ENCODE measurements around the gene MYPOP.

The MYPOP gene

GRCh38 chr19:45920458-45920857 lies 18.0 kb upstream of the MYPOP start:
- no peak for TF ChIP-seq CTCF (IDR thresholded peaks at IDR 0.05; ENCODE audit: extremely low read depth, missing control alignments)
- DNase-seq (ENCODE audit: low spot score) = no peak

DNA sequence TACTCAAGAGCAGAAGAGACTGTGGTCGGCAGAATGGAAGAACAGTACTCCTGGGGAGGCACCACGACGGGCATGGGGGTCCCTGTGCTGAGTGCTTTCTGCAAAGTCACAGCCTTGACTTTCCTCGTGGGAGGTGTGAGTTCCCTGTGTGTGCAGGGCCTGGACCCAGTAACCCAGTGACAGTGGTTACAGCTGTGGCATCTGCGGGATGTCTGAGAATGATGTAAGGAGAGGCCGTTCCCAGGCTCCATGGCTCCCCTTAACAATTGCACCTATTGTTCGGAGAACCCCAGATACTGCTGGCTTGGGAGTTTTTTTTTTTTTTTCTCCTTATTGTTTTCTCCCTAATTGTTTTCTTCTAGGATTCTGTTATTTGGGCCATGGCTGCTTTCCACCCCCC lies 17.3 kb upstream of the MYPOP start:
- no peak for TF ChIP-seq CTCF (IDR thresholded peaks at IDR 0.05; ENCODE audit: extremely low read depth, missing control alignments)
- no peak for DNase-seq (ENCODE audit: low spot score)

DNA sequence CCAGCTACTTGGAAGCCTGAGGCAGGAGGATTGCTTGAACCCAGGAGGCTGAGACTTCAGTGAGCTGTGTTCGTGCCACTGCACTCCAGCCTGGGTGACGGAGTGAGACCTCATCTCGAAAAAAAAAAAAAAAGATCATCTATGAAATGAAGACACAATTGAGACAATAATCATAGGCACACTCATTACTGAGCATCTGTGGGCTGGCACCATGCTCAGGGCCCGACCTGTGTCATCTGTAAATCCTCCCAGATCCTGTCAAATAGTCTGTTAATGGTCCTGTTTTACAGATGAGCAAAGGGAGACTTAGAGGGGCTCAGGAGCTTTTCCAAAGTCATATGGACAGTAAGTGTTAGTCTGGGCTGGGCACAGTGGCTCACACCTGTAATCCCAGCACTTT lies 16.3 kb upstream of the MYPOP start:
- no peak for TF ChIP-seq CTCF (IDR thresholded peaks at IDR 0.05; ENCODE audit: extremely low read depth, missing control alignments)
- DNase-seq (ENCODE audit: low spot score) = no peak

- DNase-seq (ENCODE audit: low spot score) = no peak
- no peak for TF ChIP-seq CTCF (IDR thresholded peaks at IDR 0.05; ENCODE audit: extremely low read depth, missing control alignments)
Measured at GRCh38 chr19:45917421-45918091, 15.1 kb upstream of the MYPOP start.

DNA sequence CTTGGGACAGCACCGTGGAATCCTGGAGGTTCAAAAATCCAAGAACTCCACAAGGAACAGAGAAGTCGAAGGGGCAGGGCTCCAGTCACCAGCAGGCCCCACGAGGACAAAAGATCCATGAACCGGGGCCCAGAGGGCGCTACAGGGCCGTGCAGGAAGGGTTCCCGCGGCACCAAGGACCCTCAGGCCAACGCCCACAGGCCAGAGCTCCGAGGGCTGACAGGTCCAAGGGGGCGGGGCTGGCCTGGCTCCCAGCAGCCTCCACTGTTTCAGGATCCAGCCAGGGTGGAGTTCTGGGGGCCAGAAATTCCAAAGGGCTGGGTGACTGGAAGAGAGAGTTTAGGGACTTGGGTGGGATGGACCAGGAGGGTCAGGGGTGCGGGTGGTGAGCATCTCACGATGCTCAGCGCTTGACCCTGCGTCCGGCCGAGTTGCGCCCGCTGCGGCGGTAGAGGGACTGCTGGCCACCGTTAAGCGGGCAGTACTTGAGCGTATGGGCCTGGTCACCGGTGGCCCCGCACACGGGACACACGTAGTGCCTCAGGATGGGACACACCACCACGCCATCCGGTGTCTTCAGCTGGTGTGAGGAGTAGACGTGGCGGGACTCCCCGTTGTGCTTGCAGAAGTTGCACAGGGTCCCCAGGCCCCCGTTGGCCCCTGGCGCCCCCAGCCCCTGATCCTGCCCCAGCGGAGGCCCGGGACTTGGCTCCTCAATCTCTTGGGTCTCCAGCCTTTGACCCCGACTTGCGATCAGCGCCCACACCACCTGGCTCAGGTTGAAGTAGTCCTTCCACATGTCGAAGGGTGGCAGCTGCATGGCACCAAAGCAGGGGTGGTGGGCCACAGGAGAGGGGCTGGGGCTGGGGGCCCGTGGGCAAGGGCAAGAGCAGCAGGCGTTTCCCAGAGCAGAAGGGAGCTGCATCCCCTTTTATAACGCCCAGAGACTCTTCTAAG lies 11.7 kb upstream of the MYPOP start, which contains the start of gene NANOS2:
NANOS2 (minus strand) TSS at position 905 of the 957 bp plus-strand sequence; CDS start at position 820, 85 bp downstream.
- no peak for TF ChIP-seq CTCF (IDR thresholded peaks at IDR 0.05; ENCODE audit: extremely low read depth, missing control alignments)
- no peak for DNase-seq (ENCODE audit: low spot score)

GRCh38 chr19:45911291-45911690 lies 8.9 kb upstream of the MYPOP start:
- no peak for TF ChIP-seq CTCF (IDR thresholded peaks at IDR 0.05; ENCODE audit: extremely low read depth, missing control alignments)
- DNase-seq (ENCODE audit: low spot score) = no peak

GRCh38 chr19:45908956-45909355 lies 6.5 kb upstream of the MYPOP start:
- no peak for TF ChIP-seq CTCF (IDR thresholded peaks at IDR 0.05; ENCODE audit: extremely low read depth, missing control alignments)
- no peak for DNase-seq (ENCODE audit: low spot score)

All from GM20000 (cell line).